PC-9 (cell line): Measurements from ENCODE around the gene XIRP2.

Experiments used
- EZH2 ChIP-seq: fragments of 200-600 bp; sonication (generic); IDR thresholded peaks from 2 replicates; pipeline ENCODE4 v1.8.0; 2017; ENCODE audit warnings: antibody characterized with exemption, low read depth
- TF ChIP-seq, protein P1 (sequence below): fragments of 200-600 bp; sonication (generic); conservative IDR thresholded peaks from 2 replicates; pipeline ENCODE4 v1.6.1; 2017; ENCODE audit warnings: mixed run types, antibody characterized with exemption, mild to moderate bottlenecking, moderate library complexity

DNA sequence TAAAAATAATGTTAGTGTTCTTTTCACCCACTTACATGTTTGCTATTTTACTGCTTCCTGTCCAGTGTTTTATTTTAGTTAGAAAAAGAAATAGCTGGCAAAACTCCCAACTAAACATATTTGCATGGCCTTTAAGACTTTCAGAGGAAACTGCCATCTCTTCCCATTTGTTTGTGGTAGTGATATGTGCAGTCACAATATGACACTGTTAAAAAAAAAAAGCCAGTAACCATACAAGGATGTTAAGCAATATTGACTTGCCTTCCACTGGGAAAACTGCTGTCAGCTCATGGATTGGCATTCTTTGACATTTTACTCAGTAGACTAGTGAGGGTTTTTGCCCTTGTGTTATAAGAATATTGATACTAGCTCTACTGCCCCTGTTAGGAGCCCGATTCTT lies 29.1 kb downstream of the XIRP2 start:
- no peak for TF ChIP-seq EZH2
- TF ChIP-seq, protein P1, sequence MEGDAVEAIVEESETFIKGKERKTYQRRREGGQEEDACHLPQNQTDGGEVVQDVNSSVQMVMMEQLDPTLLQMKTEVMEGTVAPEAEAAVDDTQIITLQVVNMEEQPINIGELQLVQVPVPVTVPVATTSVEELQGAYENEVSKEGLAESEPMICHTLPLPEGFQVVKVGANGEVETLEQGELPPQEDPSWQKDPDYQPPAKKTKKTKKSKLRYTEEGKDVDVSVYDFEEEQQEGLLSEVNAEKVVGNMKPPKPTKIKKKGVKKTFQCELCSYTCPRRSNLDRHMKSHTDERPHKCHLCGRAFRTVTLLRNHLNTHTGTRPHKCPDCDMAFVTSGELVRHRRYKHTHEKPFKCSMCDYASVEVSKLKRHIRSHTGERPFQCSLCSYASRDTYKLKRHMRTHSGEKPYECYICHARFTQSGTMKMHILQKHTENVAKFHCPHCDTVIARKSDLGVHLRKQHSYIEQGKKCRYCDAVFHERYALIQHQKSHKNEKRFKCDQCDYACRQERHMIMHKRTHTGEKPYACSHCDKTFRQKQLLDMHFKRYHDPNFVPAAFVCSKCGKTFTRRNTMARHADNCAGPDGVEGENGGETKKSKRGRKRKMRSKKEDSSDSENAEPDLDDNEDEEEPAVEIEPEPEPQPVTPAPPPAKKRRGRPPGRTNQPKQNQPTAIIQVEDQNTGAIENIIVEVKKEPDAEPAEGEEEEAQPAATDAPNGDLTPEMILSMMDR = no peak
